Measurements from ENCODE around the gene EEPD1. TPM values are rescaled to one million over a fixed set of nuclear protein-coding genes. Genes with fewer than 3 reads are reported as not detected.

The EEPD1 gene
- total and polyA plus RNA-seq, 2 donors (not counting 3 experiments of a cell fraction or from before 2014, with no cell fraction given): 0.40 to 0.42 TPM

GRCh38 chr7:36286688-36287087 is 133.6 kb downstream of the EEPD1 start:
- dilution Hi-C loops (cut with MboI; ENCODE audit: extremely low pct_ligation_motif_present, low sequenced_read_pairs) (no loop called here), intact Hi-C loops (cut with micrococcal nuclease) (no loop called here)
- no peak for FAIRE-seq
- ChIA-PET POLR2A (no interaction called here), CTCF (interaction anchor here (0.6 to 7.2 kb wide), 7 partner anchors 9 to 370 kb away, joined by 3 to 203 read pairs (median 6); no protein-coding TSS in a partner anchor)
- no peak for DNase-seq (ENCODE audit: low read depth, low spot score)
- Histone ChIP-seq H3K4me2 (ENCODE audit: insufficient read depth, low read length) (no peak overlapping the region), H3K9me1 (replicated peaks; ENCODE audit: control insufficient read depth, extremely low read depth, insufficient read depth, low read length) (no peaks in the 10 kb centered on the region), H3K4me3 (replicated peaks in 1 of 3; ENCODE audit: insufficient read depth in 1 of 3, low read depth in 1 of 3, low read length in 3 of 3) (no peak overlapping the region), H3K27ac (ENCODE audit: insufficient read depth, low read depth, low read length) (no peak overlapping the region), H3K9ac (replicated peaks; ENCODE audit: extremely low read depth, insufficient read depth, low read length) (no peak overlapping the region), H3K27me3 (ENCODE audit: control insufficient read depth in 2 of 2, insufficient read depth in 2 of 2, low read length in 2 of 2) (no peaks in the 10 kb centered on the region), H3K36me3 (ENCODE audit: control insufficient read depth in 2 of 2, extremely low read depth in 1 of 2, insufficient read depth in 2 of 2, low read length in 2 of 2) (no peaks in the 10 kb centered on the region), H3K79me2 (ENCODE audit: control insufficient read depth, insufficient read depth, low read length) (no peaks in the 10 kb centered on the region), H4K20me1 (replicated peaks; ENCODE audit: control insufficient read depth, extremely low read depth, insufficient read depth, low read length) (no peaks in the 10 kb centered on the region), H3K4me1 (ENCODE audit: control insufficient read depth, extremely low read depth, insufficient read depth, low read length) (no peaks in the 10 kb centered on the region), H2AFZ (ENCODE audit: low read depth, low read length) (no peak overlapping the region), H3K9me3 (replicated peaks; ENCODE audit: control insufficient read depth, insufficient read depth, low read length) (no peaks in the 10 kb centered on the region)
- BruUV-seq (replicated peaks): no TSS peak
- TF ChIP-seq MYC (IDR thresholded peaks at IDR 0.05; ENCODE audit: low read depth, low read length) (no peak), FOS (IDR thresholded peaks at IDR 0.05; ENCODE audit: borderline replicate concordance, insufficient read depth, low read length) (no peak), GATA2 (IDR thresholded peaks at IDR 0.05; ENCODE audit: insufficient read depth, insufficient read length, low read depth, low read length) (no peak), POLR2AphosphoS5 (IDR thresholded peaks at IDR 0.05; ENCODE audit: insufficient read depth, low read depth, low read length) (no peak), CTCF (IDR thresholded peaks at IDR 0.05; ENCODE audit: extremely low read depth in 1 of 2, insufficient read depth in 1 of 2, low read depth in 1 of 2, low read length in 2 of 2) (no peak)
